Effector memory CD4-positive, alpha-beta T cell (primary cell): ENCODE results near the gene DNAH8.
A peak's percentile ranks its signal among the peaks of the same experiment; 100 is the strongest.
"Not testable (repeated sequence)": the region's sequence is repeated elsewhere in the genome, so short reads cannot be mapped to it uniquely, and the experiment has no call there.

ENCODE experiments used
- DNase-seq, 3 donors: peaks; one replicate each; pipeline ENCODE4 v3.0.0-alpha.2; 2020
- H3K27ac ChIP-seq: 2 replicates; pipeline ENCODE4 v1.7.0; 2013; ENCODE audit warnings: mild to moderate bottlenecking, low read length, moderate library complexity; ENCODE audit not compliant: insufficient read depth, poor library complexity, severe bottlenecking
- H3K27me3 ChIP-seq: replicated peaks from 2 replicates; pipeline ENCODE4 v1.7.0; 2013; ENCODE audit warnings: mild to moderate bottlenecking, low read length; ENCODE audit not compliant: insufficient read depth, control insufficient read depth, poor library complexity, severe bottlenecking
- H3K36me3 ChIP-seq: 2 replicates; pipeline ENCODE4 v1.7.0; 2013; ENCODE audit warnings: mild to moderate bottlenecking, low read length, moderate library complexity; ENCODE audit not compliant: control insufficient read depth, insufficient read depth
- H3K4me1 ChIP-seq: 2 replicates; pipeline ENCODE4 v1.7.0; 2013; ENCODE audit warnings: low read length, mild to moderate bottlenecking; ENCODE audit not compliant: control insufficient read depth, insufficient read depth, poor library complexity, severe bottlenecking
- H3K4me3 ChIP-seq: 2 replicates; pipeline ENCODE4 v1.7.0; 2013; ENCODE audit warnings: low read length, low read depth, mild to moderate bottlenecking; ENCODE audit not compliant: insufficient read depth, poor library complexity, severe bottlenecking
- H3K9me3 ChIP-seq: 2 replicates; pipeline ENCODE4 v1.7.0; 2013; ENCODE audit warnings: mild to moderate bottlenecking, low read length, moderate library complexity; ENCODE audit not compliant: control insufficient read depth

Gene DNAH8

DNA sequence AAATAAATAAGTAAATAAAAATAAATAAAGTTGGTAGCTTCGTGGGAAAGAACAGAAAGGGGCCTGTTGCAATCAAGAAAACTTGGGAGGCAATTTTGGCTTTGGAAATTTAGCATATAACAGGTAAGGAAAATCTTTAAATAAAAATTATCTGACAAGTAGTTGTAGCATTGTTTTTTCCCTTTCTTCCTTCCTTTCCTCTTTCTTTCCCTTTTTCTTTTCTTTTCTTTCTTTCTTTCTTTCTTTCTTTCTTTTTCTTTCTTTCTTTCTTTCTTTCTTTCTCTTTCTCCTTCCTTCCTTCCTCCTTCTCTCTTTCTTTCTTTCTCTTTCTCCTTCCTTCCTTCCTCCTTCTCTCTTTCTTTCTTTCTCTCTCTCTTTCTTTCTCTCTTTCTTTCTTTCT lies 158.7 kb downstream of the DNAH8 start:
- H3K27me3 ChIP-seq, DNase-seq, H3K36me3 ChIP-seq, H3K9me3 ChIP-seq, H3K27ac ChIP-seq, H3K4me3 ChIP-seq: not testable (repeated sequence)
- H3K4me1 ChIP-seq: peaks cover 14% of the 10 kb centered on the region

DNA sequence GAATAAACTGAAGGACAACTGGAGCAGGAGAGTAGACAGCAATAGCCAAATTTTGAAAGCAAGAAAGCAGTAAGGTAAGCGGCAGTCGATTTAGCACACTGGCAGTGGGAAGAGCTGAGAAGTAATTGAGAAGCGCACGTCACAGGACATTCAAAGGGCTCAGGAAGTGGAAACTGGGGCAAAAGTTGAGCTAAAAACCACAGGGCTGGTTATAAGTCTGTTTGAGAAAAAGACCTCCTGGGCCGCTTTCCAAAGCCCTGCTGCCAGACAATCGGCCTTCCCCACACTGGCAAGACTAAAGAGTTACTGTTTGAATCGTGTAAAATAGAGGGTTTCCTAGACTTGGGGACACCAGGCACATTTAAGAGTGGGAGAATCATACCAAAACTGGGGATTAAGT lies 161.4 kb downstream of the DNAH8 start:
- DNase-seq: peak in 2 of 3 donors; percentile 16 to 37
- H3K27me3 ChIP-seq: no peaks in the 10 kb centered on the region
- peaks cover 14% of the 10 kb centered on the region for H3K4me1 ChIP-seq
- no peaks in the 10 kb centered on the region for H3K36me3 ChIP-seq
- H3K9me3 ChIP-seq: no peaks in the 10 kb centered on the region
- H3K27ac ChIP-seq: peak overlapping the region; percentile 39
- H3K4me3 ChIP-seq: no peak overlapping the region

DNA sequence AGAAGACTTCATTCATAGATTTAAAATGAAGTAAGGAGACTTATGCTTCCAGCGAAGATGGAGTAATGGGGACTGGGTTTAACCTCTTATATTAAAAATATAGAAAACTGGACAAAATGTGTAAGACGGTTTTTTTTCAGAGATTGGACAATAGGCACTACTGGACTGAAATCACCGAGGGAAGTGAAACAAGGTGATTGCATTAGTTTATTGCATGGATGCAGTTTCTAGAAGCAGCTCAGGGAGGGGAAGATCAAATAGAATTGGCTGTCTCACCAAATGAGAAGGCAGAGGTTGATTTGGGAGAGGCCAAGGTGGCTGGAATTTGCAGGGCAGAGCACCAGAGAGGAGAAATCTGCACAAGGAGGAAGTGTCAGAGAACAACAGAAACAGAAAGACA lies 162.6 kb downstream of the DNAH8 start:
- Histone ChIP-seq H3K4me1 (peaks cover 14% of the 10 kb centered on the region), H3K27me3 (no peaks in the 10 kb centered on the region), H3K27ac (no peak overlapping the region), H3K9me3 (no peaks in the 10 kb centered on the region), H3K4me3 (no peak overlapping the region), H3K36me3 (no peaks in the 10 kb centered on the region)
- DNase-seq: no peak

DNA sequence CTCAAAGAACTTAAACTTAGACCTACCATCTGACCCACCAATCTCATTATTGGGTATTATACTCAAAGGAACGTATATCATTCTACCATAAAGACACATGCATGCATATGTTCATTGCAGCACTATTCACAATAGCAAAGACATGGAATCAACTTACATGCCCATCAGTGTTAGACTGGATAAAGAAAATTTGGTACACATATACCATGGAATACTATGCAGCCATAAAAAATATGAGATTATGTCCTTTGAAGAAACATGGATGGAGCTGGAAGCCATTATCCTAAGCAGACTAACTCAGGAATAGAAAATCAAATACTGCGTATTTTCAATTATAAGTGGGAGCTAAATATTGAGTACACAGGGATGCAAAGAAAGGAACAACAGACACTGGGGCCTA lies 167.0 kb downstream of the DNAH8 start:
- no peaks in the 10 kb centered on the region for H3K36me3 ChIP-seq
- DNase-seq: no peak
- H3K4me1 ChIP-seq: peaks cover 2% of the 10 kb centered on the region
- H3K4me3 ChIP-seq: no peak overlapping the region
- no peaks in the 10 kb centered on the region for H3K27me3 ChIP-seq
- H3K27ac ChIP-seq: no peak overlapping the region
- no peaks in the 10 kb centered on the region for H3K9me3 ChIP-seq

DNA sequence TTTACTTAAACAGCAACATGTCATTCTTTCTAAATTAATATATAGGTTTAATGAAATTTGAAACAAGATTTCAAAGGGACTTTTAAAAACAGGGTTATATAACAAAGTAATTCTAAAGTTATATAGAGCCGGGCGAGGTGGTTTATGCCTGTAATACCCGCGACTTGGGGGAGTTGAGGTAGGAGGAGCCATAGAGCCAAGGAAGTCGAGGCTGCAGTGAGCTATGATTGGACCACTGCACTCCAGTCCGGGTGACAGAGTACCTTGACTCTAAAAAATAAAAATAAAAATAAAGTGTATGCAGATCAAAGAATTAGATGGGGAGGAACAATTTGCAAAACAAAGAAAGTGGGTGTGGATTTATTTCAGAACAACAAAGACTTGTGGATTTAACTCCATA lies 182.4 kb downstream of the DNAH8 start:
- DNase-seq: no peak
- no peak overlapping the region for H3K27ac ChIP-seq
- H3K9me3 ChIP-seq: no peaks in the 10 kb centered on the region
- no peaks in the 10 kb centered on the region for H3K27me3 ChIP-seq
- H3K4me3 ChIP-seq: no peak overlapping the region
- H3K4me1 ChIP-seq: no peaks in the 10 kb centered on the region
- no peaks in the 10 kb centered on the region for H3K36me3 ChIP-seq

DNA sequence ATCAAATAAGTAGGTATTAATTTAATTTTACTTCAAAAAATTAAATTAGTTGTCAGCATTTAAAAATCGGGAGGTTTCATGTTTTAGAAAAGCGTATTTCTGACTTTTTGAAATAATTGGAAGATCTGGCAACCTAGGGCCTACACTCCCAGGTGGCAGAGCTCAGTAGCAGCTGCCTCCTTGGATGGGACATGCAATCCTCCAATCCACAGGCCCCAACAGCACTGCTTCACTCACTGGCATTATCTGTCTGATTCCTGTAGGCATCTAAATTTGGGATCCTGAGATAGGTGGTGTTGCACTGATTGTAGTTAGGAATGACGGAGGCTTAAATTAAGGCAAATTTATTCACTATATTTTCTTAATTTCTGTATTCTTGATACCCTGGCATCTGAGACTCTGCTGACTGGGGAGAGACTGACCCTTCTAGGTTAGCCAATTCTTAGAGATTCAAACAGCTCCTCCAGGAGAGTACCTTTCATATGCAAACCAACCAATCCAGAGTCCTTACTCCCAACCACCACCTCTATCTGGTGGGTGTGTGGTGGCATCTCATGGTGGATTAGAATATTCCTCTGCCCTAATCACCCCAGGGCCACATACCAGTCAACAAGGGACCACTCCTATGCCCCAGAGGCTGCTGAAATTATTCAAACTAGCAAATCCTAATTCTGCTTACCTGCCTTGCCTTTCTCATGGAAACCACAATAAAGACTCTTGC lies 186.9 kb downstream of the DNAH8 start:
- Histone ChIP-seq H3K36me3 (no peaks in the 10 kb centered on the region), H3K27me3 (no peaks in the 10 kb centered on the region), H3K27ac (no peak overlapping the region), H3K9me3 (no peaks in the 10 kb centered on the region), H3K4me3 (no peak overlapping the region), H3K4me1 (no peaks in the 10 kb centered on the region)
- no peak for DNase-seq

DNA sequence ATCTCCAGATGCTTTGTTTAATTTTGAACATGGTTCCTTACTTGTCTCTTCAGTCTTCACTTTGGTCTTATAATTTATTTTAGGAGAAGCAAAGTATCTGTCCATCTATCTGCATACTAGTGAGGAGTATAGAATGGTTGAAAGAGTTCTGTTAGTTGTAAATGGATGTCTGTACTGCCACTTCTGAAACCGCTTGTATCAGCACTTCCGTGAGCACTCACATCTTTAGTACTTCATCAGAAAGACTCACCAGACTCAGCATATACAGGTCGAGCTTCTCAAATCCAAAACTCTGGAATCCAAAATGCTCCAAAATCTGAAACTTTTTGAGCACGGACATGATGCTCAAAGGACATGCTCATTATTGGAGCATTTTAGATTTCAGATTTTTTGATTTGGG lies 191.5 kb downstream of the DNAH8 start:
- Histone ChIP-seq H3K36me3 (no peaks in the 10 kb centered on the region), H3K9me3 (no peaks in the 10 kb centered on the region), H3K4me1 (no peaks in the 10 kb centered on the region), H3K27ac (no peak overlapping the region), H3K4me3 (no peak overlapping the region), H3K27me3 (no peaks in the 10 kb centered on the region)
- DNase-seq: no peak

DNA sequence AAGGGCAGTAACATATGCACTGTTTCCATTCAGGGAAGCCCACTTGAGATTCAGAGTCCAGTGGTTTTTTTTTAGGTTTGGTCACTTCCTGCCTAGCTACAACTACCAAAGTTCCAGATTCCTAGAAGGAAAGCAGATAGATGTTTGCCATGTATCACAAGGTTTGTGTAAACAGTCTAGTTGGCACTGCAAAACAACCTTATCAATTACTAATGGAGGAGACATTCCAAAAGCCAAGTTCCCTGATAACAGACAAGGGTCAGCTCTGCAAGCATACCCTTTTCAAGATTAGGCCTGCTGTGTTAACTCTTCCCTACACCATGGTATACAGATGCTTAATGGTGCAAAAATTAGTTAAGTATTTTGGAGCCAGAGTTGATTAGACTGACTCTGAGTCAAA lies 192.2 kb downstream of the DNAH8 start:
- H3K27ac ChIP-seq: no peak overlapping the region
- H3K9me3 ChIP-seq: no peaks in the 10 kb centered on the region
- no peaks in the 10 kb centered on the region for H3K27me3 ChIP-seq
- DNase-seq: no peak
- H3K36me3 ChIP-seq: no peaks in the 10 kb centered on the region
- no peaks in the 10 kb centered on the region for H3K4me1 ChIP-seq
- H3K4me3 ChIP-seq: no peak overlapping the region

DNA sequence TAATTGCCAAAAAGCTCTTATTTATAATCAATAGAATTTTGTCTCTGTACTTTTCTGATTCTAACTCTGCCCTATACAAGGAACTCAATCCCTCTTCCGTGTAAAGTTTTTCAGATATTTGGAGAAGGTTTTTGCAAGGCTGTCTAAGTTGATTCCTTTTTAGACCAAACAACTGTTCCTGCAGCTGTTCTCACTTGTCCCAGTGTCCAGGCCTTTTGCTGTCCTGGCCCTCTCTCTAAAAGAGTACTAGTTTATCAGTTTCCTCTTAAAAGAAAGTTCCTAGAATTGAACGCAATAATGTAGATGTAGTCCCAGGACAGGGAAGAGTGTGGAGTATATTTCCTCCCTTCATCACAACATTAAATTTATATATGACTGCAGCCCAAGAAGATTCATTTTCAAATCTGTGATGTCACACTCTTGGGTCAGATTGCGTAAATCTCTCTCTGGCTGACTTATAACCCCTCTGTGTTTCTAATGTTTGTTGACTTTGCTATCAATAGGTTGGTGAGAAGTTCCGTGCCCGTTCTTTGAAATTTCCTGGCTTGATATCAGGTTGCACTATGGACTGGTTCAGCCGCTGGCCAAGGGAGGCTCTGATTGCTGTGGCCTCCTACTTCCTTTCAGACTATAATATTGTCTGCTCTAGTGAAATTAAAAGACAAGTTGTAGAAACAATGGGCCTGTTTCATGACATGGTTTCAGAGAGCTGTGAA lies 194.1 kb downstream of the DNAH8 start:
- Histone ChIP-seq H3K9me3 (no peaks in the 10 kb centered on the region), H3K27me3 (no peaks in the 10 kb centered on the region), H3K4me1 (no peaks in the 10 kb centered on the region), H3K27ac (no peak overlapping the region), H3K4me3 (no peak overlapping the region), H3K36me3 (no peaks in the 10 kb centered on the region)
- DNase-seq: no peak

DNA sequence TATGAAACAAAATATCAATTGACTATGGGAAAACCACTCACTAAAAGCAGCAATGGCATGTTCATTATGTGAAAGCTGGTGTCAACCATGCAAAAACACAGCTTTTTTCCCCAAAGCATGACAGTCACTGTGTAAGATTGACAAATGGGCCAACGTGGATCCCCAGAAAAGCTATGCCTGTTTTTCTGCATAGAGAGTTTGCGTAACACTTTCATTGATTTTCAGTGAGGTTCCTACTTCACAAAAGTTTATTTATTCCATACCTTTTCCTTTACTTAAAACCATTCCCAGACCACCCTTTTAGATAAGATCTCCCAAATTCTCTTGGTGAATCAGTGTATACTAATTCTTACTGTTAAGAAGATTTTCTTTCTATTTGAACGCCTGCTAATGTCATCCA lies 195.1 kb downstream of the DNAH8 start:
- Histone ChIP-seq H3K4me1 (no peaks in the 10 kb centered on the region), H3K27ac (no peak overlapping the region), H3K27me3 (no peaks in the 10 kb centered on the region), H3K9me3 (no peaks in the 10 kb centered on the region), H3K4me3 (no peak overlapping the region), H3K36me3 (no peaks in the 10 kb centered on the region)
- DNase-seq: no peak
